GM12878 (cell line): ENCODE measurements around the gene MOXD1. TPM values are rescaled to one million over a fixed set of nuclear protein-coding genes. Genes with fewer than 3 reads are reported as not detected.

Experiments used
- ATAC-seq: fragments of 200-7000 bp; cut with Tn5 transposase; 3 replicates; pipeline ENCODE4 v1.9.1; 2020; ENCODE audit warnings: mild to moderate bottlenecking, moderate library complexity
- BruUV-seq: library from RNA; stranded (reverse); fragments of 400-500 nt; replicated peaks from 2 replicates; lab custom pipeline; 2021; lab: Mats Ljungman, UMichigan
- CTCF ChIA-PET: fragments of 300-600 bp; sonication (Branson Sonifier 250); formaldehyde crosslinking; extraction: SDS; loops from one replicate; lab custom pipeline; 2021; ENCODE audit warnings: inconsistent platforms; lab: Yijun Ruan, JAX
- POLR2A ChIA-PET: fragments of 350-600 bp; formaldehyde crosslinking; extraction: SDS; loops from one replicate; lab custom pipeline; 2021; ENCODE audit warnings: inconsistent platforms; lab: Charles Lee
- RAD21 ChIA-PET: fragments of 300-600 bp; sonication (Branson Sonifier 250); formaldehyde crosslinking; loops from one replicate; lab custom pipeline; 2023; ENCODE audit warnings: antibody characterized with exemption; ENCODE audit not compliant: unreplicated experiment; lab: Charles Lee
- SMC1A ChIA-PET: fragments of 300-600 bp; sonication (Branson Sonifier 250); formaldehyde crosslinking; loops from one replicate; lab custom pipeline; 2023; ENCODE audit not compliant: unreplicated experiment, uncharacterized antibody; lab: Charles Lee
- DNase-seq: peaks from one replicate; pipeline ENCODE4 v3.0.0-alpha.2; 2011; ENCODE audit warnings: low read depth, low spot score
- FAIRE-seq: peaks from 3 replicates; lab custom pipeline; 2011; peaks lifted over from hg19 to GRCh38; lab: Jason Lieb, UNC
- H2AFZ ChIP-seq: 2 replicates; pipeline ENCODE4 v1.6.0; 2011; ENCODE audit warnings: low read depth, low read length, control low read depth; ENCODE audit not compliant: control insufficient read depth
- H3K27ac ChIP-seq: 2 replicates; pipeline ENCODE4 v1.5.1; 2011; ENCODE audit warnings: control low read depth; ENCODE audit not compliant: control insufficient read depth, insufficient read depth
- H3K27me3 ChIP-seq, 2 experiments: replicated peaks in 1 of 2; 2 replicates each; pipeline versions ENCODE4 v1.6.0 to v1.6.1; 2011; ENCODE audit warnings: low read length in 1 of 2; ENCODE audit not compliant: control insufficient read depth in 2 of 2, insufficient read depth in 2 of 2
- H3K36me3 ChIP-seq, 2 experiments: 2 replicates each; pipeline ENCODE4 v1.5.1; 2011; ENCODE audit warnings: low read length in 1 of 2; ENCODE audit not compliant: control insufficient read depth in 2 of 2, insufficient read depth in 2 of 2
- H3K4me1 ChIP-seq: 2 replicates; pipeline ENCODE4 v1.6.1; 2011; ENCODE audit warnings: mild to moderate bottlenecking, low read length, moderate library complexity, mixed read lengths; ENCODE audit not compliant: control insufficient read depth, insufficient read depth
- H3K4me2 ChIP-seq: 2 replicates; pipeline ENCODE4 v1.6.0; 2011; ENCODE audit warnings: control low read depth; ENCODE audit not compliant: control insufficient read depth, insufficient read depth
- H3K4me3 ChIP-seq: fragments of 200-600 bp; sonication (generic); 2 replicates; pipeline ENCODE4 v1.5.1; 2016
- H3K79me2 ChIP-seq: 2 replicates; pipeline ENCODE4 v1.6.0; 2011; ENCODE audit warnings: low read length; ENCODE audit not compliant: control insufficient read depth, insufficient read depth
- H3K9ac ChIP-seq: 2 replicates; pipeline ENCODE4 v1.8.0; 2011; ENCODE audit warnings: low read length, control low read depth, mixed read lengths; ENCODE audit not compliant: control insufficient read depth, insufficient read depth
- H3K9me3 ChIP-seq: replicated peaks from 3 replicates; pipeline ENCODE4 v1.5.1; 2011; ENCODE audit warnings: mild to moderate bottlenecking, low read length; ENCODE audit not compliant: control insufficient read depth, insufficient read depth
- H4K20me1 ChIP-seq: 2 replicates; pipeline ENCODE4 v1.6.0; 2011; ENCODE audit not compliant: control insufficient read depth, insufficient read depth
- ASH2L ChIP-seq: fragments of 300-600, 200-600 bp; sonication (generic); IDR thresholded peaks from 2 replicates; pipeline ENCODE4 v1.6.1; 2017; ENCODE audit warnings: low read depth, mild to moderate bottlenecking, borderline replicate concordance
- CREM ChIP-seq: IDR thresholded peaks from 2 replicates; pipeline ENCODE4 v1.6.1; 2014; ENCODE audit warnings: antibody characterized with exemption, low read depth
- POLR2AphosphoS2 ChIP-seq: IDR thresholded peaks from 2 replicates; pipeline ENCODE4 v1.6.1; 2011; ENCODE audit warnings: low read depth, mild to moderate bottlenecking, low read length, improper control_type of control experiment, moderate library complexity
- SPI1 ChIP-seq: IDR thresholded peaks from 2 replicates; pipeline ENCODE4 v1.6.1; 2011; ENCODE audit warnings: low read depth, mild to moderate bottlenecking, low read length, moderate library complexity, borderline replicate concordance; ENCODE audit not compliant: insufficient read depth
- SREBF2 ChIP-seq: IDR thresholded peaks from 2 replicates; pipeline ENCODE4 v1.6.1; 2012; ENCODE audit warnings: mild to moderate bottlenecking, low read length
- STAT1 ChIP-seq: fragments of 450-650 bp; conservative IDR thresholded peaks from 2 replicates; pipeline ENCODE4 v1.6.1; 2014; ENCODE audit warnings: antibody characterized with exemption, mild to moderate bottlenecking
- TCF7 ChIP-seq: IDR thresholded peaks from 2 replicates; pipeline ENCODE4 v1.6.1; 2014; ENCODE audit warnings: antibody characterized with exemption, borderline replicate concordance
- ZBED1 ChIP-seq: IDR thresholded peaks from 2 replicates; pipeline ENCODE4 v1.6.1; 2016; ENCODE audit warnings: borderline replicate concordance
- ZNF622 ChIP-seq: fragments of 450-650 bp; IDR thresholded peaks from 2 replicates; pipeline ENCODE4 v1.6.1; 2017; ENCODE audit warnings: mild to moderate bottlenecking, inconsistent platforms
- WGBS: methylation state at CpG from one replicate; pipeline ENCODE4 v1.1.6; 2016; ENCODE audit warnings: low lambda C conversion rate; ENCODE audit not compliant: insufficient replicate concordance, insufficient coverage; ENCODE audit errors: missing lambda C conversion rate; 5-methylcytosine and 5-hydroxymethylcytosine counted together
- in situ Hi-C: fragments of 300-500 bp; cut with MboI; formaldehyde crosslinking; loops from 9 replicates; pipeline ENCODE4 v1.14.3; 2018; ENCODE audit warnings: mixed read lengths
- intact Hi-C: fragments of 100-400 bp; cut with micrococcal nuclease; formaldehyde crosslinking; loops from one replicate; pipeline ENCODE4 v1.14.2; 2022; ENCODE audit not compliant: unreplicated experiment
- polyA plus RNA-seq, 11 experiments: library from polyadenylated mRNA; depleted of rRNA in 4 of 11; unstranded in 6 of 11; stranded (reverse) in 5 of 11; fragments of >200 nt; fragmentation: Nextera tagmentation in 4 of 11; fragmentation: Illumina TruSeq in 1 of 11; extraction: Ambion mirVana in 4 of 11; extraction: Trizol in 1 of 11; gene quantifications; 1 replicate in 1 of 11; 2 replicates in 10 of 11; pipeline versions ENCODE4 v1.2.1 to v1.2.3, GENCODE V29; 2011 to 2016; ENCODE audit warnings: inconsistent platforms in 2 of 11, missing spikeins in 2 of 11, low read depth in 1 of 11
- total RNA-seq, 4 experiments: library from RNA; depleted of rRNA in 3 of 4; stranded (reverse); fragments of >200 nt in 3 of 4; fragmentation: Illumina TruSeq in 1 of 4; extraction: Trizol in 1 of 4; gene quantifications; 2 replicates each; pipeline versions ENCODE4 v1.2.1 to v1.2.3, GENCODE V29; 2013 to 2021
- TF ChIP-seq, protein P1 (sequence below): IDR thresholded peaks from 2 replicates; pipeline ENCODE4 v1.6.1; 2012; ENCODE audit warnings: low read depth, low read length, improper control_type of control experiment
- TF ChIP-seq, protein P2 (sequence below): IDR thresholded peaks from 2 replicates; pipeline ENCODE4 v1.6.1; 2012; ENCODE audit warnings: mild to moderate bottlenecking, low read depth, low read length
- TF ChIP-seq, protein P3 (sequence below): fragments of 450-650 bp; IDR thresholded peaks from 2 replicates; pipeline ENCODE4 v1.6.1; 2016; ENCODE audit warnings: mild to moderate bottlenecking, moderate library complexity, borderline replicate concordance
- TF ChIP-seq, protein P4 (sequence below): fragments of 450-650 bp; IDR thresholded peaks from 2 replicates; pipeline ENCODE4 v1.6.1; 2016; ENCODE audit warnings: mild to moderate bottlenecking

Gene MOXD1
- total and polyA plus RNA-seq, 10 of the 15 experiments (the other 5 are each of a cell fraction or from before 2014, with no cell fraction given): 0.03 to 2.1 (median 0.64) TPM

DNA sequence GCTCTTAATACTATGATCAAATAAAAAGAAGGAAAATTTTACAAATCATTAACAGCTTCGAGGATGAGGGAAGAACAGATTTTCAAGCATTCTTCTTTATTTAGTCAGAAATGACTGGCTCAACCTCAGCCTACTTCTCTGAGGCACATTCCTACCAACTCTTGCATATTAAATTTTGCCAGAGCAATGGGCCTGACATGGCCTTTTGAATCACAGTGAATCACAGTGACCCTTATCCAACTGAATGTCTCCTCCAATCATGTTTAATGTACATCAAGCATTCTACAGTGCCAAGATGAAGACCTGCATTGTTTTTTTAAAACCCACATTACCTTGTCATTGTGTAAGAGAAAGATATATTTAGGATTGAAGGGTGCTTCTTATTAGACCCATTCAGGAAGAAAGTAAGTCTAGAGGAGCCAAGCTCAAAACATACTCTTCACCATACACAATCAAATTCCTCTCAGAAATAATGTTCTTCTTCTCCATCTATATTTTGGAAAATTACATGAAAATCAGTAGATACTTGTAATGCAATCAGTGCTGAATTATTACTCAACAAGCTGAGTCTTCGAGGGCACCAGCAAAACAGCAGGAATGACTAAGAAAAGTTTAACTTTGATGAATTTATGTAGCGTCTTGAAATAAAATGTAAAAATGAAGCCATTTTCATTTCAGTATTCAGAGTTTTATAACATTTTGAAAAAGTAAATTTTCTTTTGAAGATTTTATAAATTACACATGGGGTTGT is 44.1 kb upstream of the MOXD1 start:
- Histone ChIP-seq H3K9ac (no peak overlapping the region), H3K27me3 (no peaks in the 10 kb centered on the region), H3K36me3 (peaks cover 0 to 5% of the 10 kb centered on the region in 2 experiments; a peak in 1 of 4 replicates), H3K4me3 (no peak overlapping the region), H3K9me3 (no peaks in the 10 kb centered on the region; the same call in 2 of the 3 replicates), H3K4me2 (no peak overlapping the region), H2AFZ (no peak overlapping the region), H3K4me1 (no peaks in the 10 kb centered on the region), H3K79me2 (no peaks in the 10 kb centered on the region), H4K20me1 (no peaks in the 10 kb centered on the region), H3K27ac (no peak overlapping the region)
- no peak for ATAC-seq
- no peak for DNase-seq
- WGBS: 77% methylated on average over 3 of the region's 3 CpGs
- intact Hi-C loops: no loop called here
- BruUV-seq: no TSS peak
- SMC1A ChIA-PET: interaction anchor here (1.3 to 1.4 kb wide), 2 partner anchors 9 to 165 kb away, joined by 3 to 5 read pairs; no protein-coding TSS in a partner anchor
- CTCF ChIA-PET: interaction anchor here (1.0 to 2.0 kb wide), 3 partner anchors 11 to 166 kb away, joined by 3 to 4 read pairs (median 4); no protein-coding TSS in a partner anchor
- FAIRE-seq: no peak
- in situ Hi-C loops: no loop called here
- RAD21 ChIA-PET: no interaction called here
- POLR2A ChIA-PET: no interaction called here
- TF ChIP-seq POLR2AphosphoS2 (no peak), CREM (no peak), ASH2L (no peak), ZBED1 (no peak), STAT1 (no peak), ZNF622 (no peak), SREBF2 (no peak), SPI1 (no peak), TCF7 (no peak)
- TF ChIP-seq, protein P1, sequence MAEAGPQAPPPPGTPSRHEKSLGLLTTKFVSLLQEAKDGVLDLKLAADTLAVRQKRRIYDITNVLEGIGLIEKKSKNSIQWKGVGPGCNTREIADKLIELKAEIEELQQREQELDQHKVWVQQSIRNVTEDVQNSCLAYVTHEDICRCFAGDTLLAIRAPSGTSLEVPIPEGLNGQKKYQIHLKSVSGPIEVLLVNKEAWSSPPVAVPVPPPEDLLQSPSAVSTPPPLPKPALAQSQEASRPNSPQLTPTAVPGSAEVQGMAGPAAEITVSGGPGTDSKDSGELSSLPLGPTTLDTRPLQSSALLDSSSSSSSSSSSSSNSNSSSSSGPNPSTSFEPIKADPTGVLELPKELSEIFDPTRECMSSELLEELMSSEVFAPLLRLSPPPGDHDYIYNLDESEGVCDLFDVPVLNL: no peak
- TF ChIP-seq, protein P2, sequence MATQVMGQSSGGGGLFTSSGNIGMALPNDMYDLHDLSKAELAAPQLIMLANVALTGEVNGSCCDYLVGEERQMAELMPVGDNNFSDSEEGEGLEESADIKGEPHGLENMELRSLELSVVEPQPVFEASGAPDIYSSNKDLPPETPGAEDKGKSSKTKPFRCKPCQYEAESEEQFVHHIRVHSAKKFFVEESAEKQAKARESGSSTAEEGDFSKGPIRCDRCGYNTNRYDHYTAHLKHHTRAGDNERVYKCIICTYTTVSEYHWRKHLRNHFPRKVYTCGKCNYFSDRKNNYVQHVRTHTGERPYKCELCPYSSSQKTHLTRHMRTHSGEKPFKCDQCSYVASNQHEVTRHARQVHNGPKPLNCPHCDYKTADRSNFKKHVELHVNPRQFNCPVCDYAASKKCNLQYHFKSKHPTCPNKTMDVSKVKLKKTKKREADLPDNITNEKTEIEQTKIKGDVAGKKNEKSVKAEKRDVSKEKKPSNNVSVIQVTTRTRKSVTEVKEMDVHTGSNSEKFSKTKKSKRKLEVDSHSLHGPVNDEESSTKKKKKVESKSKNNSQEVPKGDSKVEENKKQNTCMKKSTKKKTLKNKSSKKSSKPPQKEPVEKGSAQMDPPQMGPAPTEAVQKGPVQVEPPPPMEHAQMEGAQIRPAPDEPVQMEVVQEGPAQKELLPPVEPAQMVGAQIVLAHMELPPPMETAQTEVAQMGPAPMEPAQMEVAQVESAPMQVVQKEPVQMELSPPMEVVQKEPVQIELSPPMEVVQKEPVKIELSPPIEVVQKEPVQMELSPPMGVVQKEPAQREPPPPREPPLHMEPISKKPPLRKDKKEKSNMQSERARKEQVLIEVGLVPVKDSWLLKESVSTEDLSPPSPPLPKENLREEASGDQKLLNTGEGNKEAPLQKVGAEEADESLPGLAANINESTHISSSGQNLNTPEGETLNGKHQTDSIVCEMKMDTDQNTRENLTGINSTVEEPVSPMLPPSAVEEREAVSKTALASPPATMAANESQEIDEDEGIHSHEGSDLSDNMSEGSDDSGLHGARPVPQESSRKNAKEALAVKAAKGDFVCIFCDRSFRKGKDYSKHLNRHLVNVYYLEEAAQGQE: no peak
- TF ChIP-seq, protein P3, sequence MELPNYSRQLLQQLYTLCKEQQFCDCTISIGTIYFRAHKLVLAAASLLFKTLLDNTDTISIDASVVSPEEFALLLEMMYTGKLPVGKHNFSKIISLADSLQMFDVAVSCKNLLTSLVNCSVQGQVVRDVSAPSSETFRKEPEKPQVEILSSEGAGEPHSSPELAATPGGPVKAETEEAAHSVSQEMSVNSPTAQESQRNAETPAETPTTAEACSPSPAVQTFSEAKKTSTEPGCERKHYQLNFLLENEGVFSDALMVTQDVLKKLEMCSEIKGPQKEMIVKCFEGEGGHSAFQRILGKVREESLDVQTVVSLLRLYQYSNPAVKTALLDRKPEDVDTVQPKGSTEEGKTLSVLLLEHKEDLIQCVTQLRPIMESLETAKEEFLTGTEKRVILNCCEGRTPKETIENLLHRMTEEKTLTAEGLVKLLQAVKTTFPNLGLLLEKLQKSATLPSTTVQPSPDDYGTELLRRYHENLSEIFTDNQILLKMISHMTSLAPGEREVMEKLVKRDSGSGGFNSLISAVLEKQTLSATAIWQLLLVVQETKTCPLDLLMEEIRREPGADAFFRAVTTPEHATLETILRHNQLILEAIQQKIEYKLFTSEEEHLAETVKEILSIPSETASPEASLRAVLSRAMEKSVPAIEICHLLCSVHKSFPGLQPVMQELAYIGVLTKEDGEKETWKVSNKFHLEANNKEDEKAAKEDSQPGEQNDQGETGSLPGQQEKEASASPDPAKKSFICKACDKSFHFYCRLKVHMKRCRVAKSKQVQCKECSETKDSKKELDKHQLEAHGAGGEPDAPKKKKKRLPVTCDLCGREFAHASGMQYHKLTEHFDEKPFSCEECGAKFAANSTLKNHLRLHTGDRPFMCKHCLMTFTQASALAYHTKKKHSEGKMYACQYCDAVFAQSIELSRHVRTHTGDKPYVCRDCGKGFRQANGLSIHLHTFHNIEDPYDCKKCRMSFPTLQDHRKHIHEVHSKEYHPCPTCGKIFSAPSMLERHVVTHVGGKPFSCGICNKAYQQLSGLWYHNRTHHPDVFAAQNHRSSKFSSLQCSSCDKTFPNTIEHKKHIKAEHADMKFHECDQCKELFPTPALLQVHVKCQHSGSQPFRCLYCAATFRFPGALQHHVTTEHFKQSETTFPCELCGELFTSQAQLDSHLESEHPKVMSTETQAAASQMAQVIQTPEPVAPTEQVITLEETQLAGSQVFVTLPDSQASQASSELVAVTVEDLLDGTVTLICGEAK: no peak
- TF ChIP-seq, protein P4, sequence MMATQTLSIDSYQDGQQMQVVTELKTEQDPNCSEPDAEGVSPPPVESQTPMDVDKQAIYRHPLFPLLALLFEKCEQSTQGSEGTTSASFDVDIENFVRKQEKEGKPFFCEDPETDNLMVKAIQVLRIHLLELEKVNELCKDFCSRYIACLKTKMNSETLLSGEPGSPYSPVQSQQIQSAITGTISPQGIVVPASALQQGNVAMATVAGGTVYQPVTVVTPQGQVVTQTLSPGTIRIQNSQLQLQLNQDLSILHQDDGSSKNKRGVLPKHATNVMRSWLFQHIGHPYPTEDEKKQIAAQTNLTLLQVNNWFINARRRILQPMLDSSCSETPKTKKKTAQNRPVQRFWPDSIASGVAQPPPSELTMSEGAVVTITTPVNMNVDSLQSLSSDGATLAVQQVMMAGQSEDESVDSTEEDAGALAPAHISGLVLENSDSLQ: no peak
